Measurements from ENCODE around the gene RASA3. TPM values are rescaled to one million over a fixed set of nuclear protein-coding genes. Genes with fewer than 3 reads are reported as not detected.
A peak's percentile ranks its signal among the peaks of the same experiment; 100 is the strongest.

Gene RASA3
- total RNA-seq, 5 donors from 2014 or later (not counting 1 experiment from before 2014, with no cell fraction given) = 223 to 267 (median 238) TPM

GRCh38 chr13:114152831-114153371 lies 20.5 kb upstream of the RASA3 start:
- H3K4me1 Mint-ChIP-seq = peaks cover 82 to 85% (median 83%) of the 10 kb centered on the region in 3 donors
- DNase-seq (peak in 2 of 35 experiments; percentile 12 to 20), ATAC-seq (replicated peaks in 1 of 4) (no peak)
- peak overlapping the region; percentile 99 for H3K27ac Mint-ChIP-seq
- H3K36me3 ChIP-seq (ENCODE audit: control insufficient read depth in 2 of 2, extremely low read depth in 1 of 2, insufficient read depth in 1 of 2, low read length in 1 of 2) = no peaks in the 10 kb centered on the region
- H3K4me3 ChIP-seq (ENCODE audit: control insufficient read depth in 1 of 2, extremely low read depth in 1 of 2, low read length in 1 of 2) = no peak overlapping the region
- ChIA-PET CTCF (no interaction called here), POLR2A (no interaction called here)
- H3K9me3 ChIP-seq = no peaks in the 10 kb centered on the region
- H3K27me3 Mint-ChIP-seq = peaks cover 0 to 1% of the 10 kb centered on the region in 2 donors
- peak overlapping the region; percentile 96 for H3K27ac ChIP-seq (ENCODE audit: low read length)
- peaks cover 0 to 7% (median 6%) of the 10 kb centered on the region in 3 donors for H3K9me3 Mint-ChIP-seq
- H3K27me3 ChIP-seq (replicated peaks in 1 of 2; ENCODE audit: control insufficient read depth in 2 of 2, extremely low read depth in 1 of 2, insufficient read depth in 2 of 2, low read length in 1 of 2) = peaks cover 0 to 2% of the 10 kb centered on the region in 2 experiments
- WGBS (ENCODE audit: insufficient coverage) = 92% methylated on average over 18 of the region's 20 CpGs
- H3K4me3 Mint-ChIP-seq = peak overlapping the region in 1 of 3 donors; percentile 39
- peaks cover 38 to 88% of the 10 kb centered on the region in 2 experiments for H3K4me1 ChIP-seq (ENCODE audit: control insufficient read depth in 1 of 2, extremely low read depth in 1 of 2, insufficient read depth in 2 of 2, low read length in 2 of 2)
- no peaks in the 10 kb centered on the region for H3K36me3 Mint-ChIP-seq

GRCh38 chr13:114152285-114152645 lies 19.8 kb upstream of the RASA3 start:
- H3K36me3 Mint-ChIP-seq = no peaks in the 10 kb centered on the region
- ATAC-seq (replicated peaks in 1 of 4) = no peak
- H3K4me1 Mint-ChIP-seq = peaks cover 78 to 82% (median 78%) of the 10 kb centered on the region in 3 donors
- peak overlapping the region; percentile 99 for H3K27ac Mint-ChIP-seq
- 84% methylated on average over 7 of the region's 7 CpGs for WGBS (ENCODE audit: insufficient coverage)
- no peaks in the 10 kb centered on the region for H3K36me3 ChIP-seq (ENCODE audit: control insufficient read depth in 2 of 2, extremely low read depth in 1 of 2, insufficient read depth in 1 of 2, low read length in 1 of 2)
- no peaks in the 10 kb centered on the region for H3K9me3 ChIP-seq
- peak overlapping the region in 1 of 3 donors; percentile 86 for H3K4me3 Mint-ChIP-seq
- H3K4me3 ChIP-seq (ENCODE audit: control insufficient read depth in 1 of 2, extremely low read depth in 1 of 2, low read length in 1 of 2) = no peak overlapping the region
- peak in 2 of 35 experiments; percentile 10 to 14 for DNase-seq
- peaks cover 0 to under 1% of the 10 kb centered on the region in 2 experiments for H3K27me3 ChIP-seq (replicated peaks in 1 of 2; ENCODE audit: control insufficient read depth in 2 of 2, extremely low read depth in 1 of 2, insufficient read depth in 2 of 2, low read length in 1 of 2)
- ChIA-PET CTCF (no interaction called here), POLR2A (no interaction called here)
- H3K27ac ChIP-seq (ENCODE audit: low read length) = peak overlapping the region; percentile 96
- H3K27me3 Mint-ChIP-seq = peaks cover 0 to 1% of the 10 kb centered on the region in 2 donors
- H3K9me3 Mint-ChIP-seq = peaks cover 0 to 7% (median 6%) of the 10 kb centered on the region in 3 donors
- peaks cover 35 to 88% of the 10 kb centered on the region in 2 experiments for H3K4me1 ChIP-seq (ENCODE audit: control insufficient read depth in 1 of 2, extremely low read depth in 1 of 2, insufficient read depth in 2 of 2, low read length in 2 of 2)

GRCh38 chr13:114151565-114152284 lies 19.3 kb upstream of the RASA3 start:
- Mint-ChIP-seq H3K27me3 (peaks cover 0 to 1% of the 10 kb centered on the region in 2 donors), H3K27ac (peak overlapping the region; percentile 99), H3K9me3 (peaks cover 0 to 7% (median 6%) of the 10 kb centered on the region in 3 donors), H3K4me1 (peaks cover 74 to 81% (median 78%) of the 10 kb centered on the region in 3 donors), H3K36me3 (peaks cover 2% of the 10 kb centered on the region), H3K4me3 (peak overlapping the region; percentile 61 to 86 (median 68))
- Histone ChIP-seq H3K36me3 (ENCODE audit: control insufficient read depth in 2 of 2, extremely low read depth in 1 of 2, insufficient read depth in 1 of 2, low read length in 1 of 2) (no peaks in the 10 kb centered on the region), H3K9me3 (no peaks in the 10 kb centered on the region), H3K4me1 (ENCODE audit: control insufficient read depth in 1 of 2, extremely low read depth in 1 of 2, insufficient read depth in 2 of 2, low read length in 2 of 2) (peaks cover 34 to 88% of the 10 kb centered on the region in 2 experiments), H3K27me3 (replicated peaks in 1 of 2; ENCODE audit: control insufficient read depth in 2 of 2, extremely low read depth in 1 of 2, insufficient read depth in 2 of 2, low read length in 1 of 2) (no peaks in the 10 kb centered on the region), H3K27ac (ENCODE audit: low read length) (peak overlapping the region; percentile 96), H3K4me3 (ENCODE audit: control insufficient read depth in 1 of 2, extremely low read depth in 1 of 2, low read length in 1 of 2) (peak overlapping the region in 1 of 2 donors; percentile 27)
- ATAC-seq (replicated peaks in 1 of 4) (peak in 3 of 4 experiments; percentile 28 to 39 (median 31)), DNase-seq (peak in 24 of 35 experiments; percentile 38 to 78 (median 55))
- POLR2A ChIA-PET = interaction anchor here in 1 of 2 donors (2.1 kb wide), 1 partner anchor 10 kb away, joined by 4 read pairs; no protein-coding TSS in a partner anchor
- CTCF ChIA-PET = no interaction called here
- 84% methylated on average over 15 of the region's 28 CpGs for WGBS (ENCODE audit: insufficient coverage)

- Histone ChIP-seq H3K4me3 (ENCODE audit: control insufficient read depth in 1 of 2, extremely low read depth in 1 of 2, low read length in 1 of 2) (peak overlapping the region in 1 of 2 donors; percentile 27), H3K27me3 (replicated peaks in 1 of 2; ENCODE audit: control insufficient read depth in 2 of 2, extremely low read depth in 1 of 2, insufficient read depth in 2 of 2, low read length in 1 of 2) (no peaks in the 10 kb centered on the region), H3K36me3 (ENCODE audit: control insufficient read depth in 2 of 2, extremely low read depth in 1 of 2, insufficient read depth in 1 of 2, low read length in 1 of 2) (no peaks in the 10 kb centered on the region), H3K9me3 (no peaks in the 10 kb centered on the region), H3K4me1 (ENCODE audit: control insufficient read depth in 1 of 2, extremely low read depth in 1 of 2, insufficient read depth in 2 of 2, low read length in 2 of 2) (peaks cover 39 to 89% of the 10 kb centered on the region in 2 experiments), H3K27ac (ENCODE audit: low read length) (peak overlapping the region; percentile 96)
- Mint-ChIP-seq H3K27ac (peak overlapping the region; percentile 99), H3K4me1 (peaks cover 69 to 82% (median 80%) of the 10 kb centered on the region in 3 donors), H3K4me3 (peak overlapping the region; percentile 61 to 86 (median 68)), H3K9me3 (peaks cover 0 to 7% (median 6%) of the 10 kb centered on the region in 3 donors), H3K36me3 (peaks cover 4% of the 10 kb centered on the region), H3K27me3 (peaks cover 0 to 1% of the 10 kb centered on the region in 2 donors)
- POLR2A ChIA-PET = interaction anchor here in 1 of 2 donors (2.1 kb wide), 1 partner anchor 11 kb away, joined by 4 read pairs; no protein-coding TSS in a partner anchor
- CTCF ChIA-PET = interaction anchor here in 1 of 2 donors (1.0 kb wide), 1 partner anchor 11 kb away, joined by 3 read pairs; no protein-coding TSS in a partner anchor
- DNase-seq = peak in 10 of 35 experiments; percentile 12 to 50 (median 42)
- no peak for ATAC-seq (replicated peaks in 1 of 4)
- 70% methylated on average over 7 of the region's 10 CpGs for whole genome bisulfite sequencing (ENCODE audit: insufficient coverage)
Measured at GRCh38 chr13:114151031-114151430, 18.6 kb upstream of the RASA3 start.

- DNase-seq = peak in 2 of 35 experiments; percentile 11 to 24
- WGBS (ENCODE audit: insufficient coverage) = 93% methylated on average over 10 of the region's 12 CpGs
- no peaks in the 10 kb centered on the region for H3K36me3 ChIP-seq (ENCODE audit: control insufficient read depth in 2 of 2, extremely low read depth in 1 of 2, insufficient read depth in 1 of 2, low read length in 1 of 2)
- H3K27ac Mint-ChIP-seq = peak overlapping the region; percentile 99
- H3K4me3 ChIP-seq (ENCODE audit: control insufficient read depth in 1 of 2, extremely low read depth in 1 of 2, low read length in 1 of 2) = no peak overlapping the region
- peak overlapping the region; percentile 96 for H3K27ac ChIP-seq (ENCODE audit: low read length)
- H3K4me1 ChIP-seq (ENCODE audit: control insufficient read depth in 1 of 2, extremely low read depth in 1 of 2, insufficient read depth in 2 of 2, low read length in 2 of 2) = peaks cover 46 to 96% of the 10 kb centered on the region in 2 experiments
- H3K4me1 Mint-ChIP-seq = peaks cover 69 to 92% (median 90%) of the 10 kb centered on the region in 3 donors
- ATAC-seq (replicated peaks in 1 of 4) = no peak
- ChIA-PET CTCF (interaction anchor here in 1 of 2 donors (1.0 kb wide), 1 partner anchor 12 kb away, joined by 3 read pairs; no protein-coding TSS in a partner anchor), POLR2A (interaction anchor here in 1 of 2 donors (2.1 kb wide), 1 partner anchor 12 kb away, joined by 4 read pairs; no protein-coding TSS in a partner anchor)
- peaks cover 0 to 1% of the 10 kb centered on the region in 2 donors for H3K27me3 Mint-ChIP-seq
- H3K9me3 ChIP-seq = no peaks in the 10 kb centered on the region
- peaks cover 4% of the 10 kb centered on the region for H3K36me3 Mint-ChIP-seq
- peak overlapping the region; percentile 28 to 86 (median 68) for H3K4me3 Mint-ChIP-seq
- H3K27me3 ChIP-seq (replicated peaks in 1 of 2; ENCODE audit: control insufficient read depth in 2 of 2, extremely low read depth in 1 of 2, insufficient read depth in 2 of 2, low read length in 1 of 2) = no peaks in the 10 kb centered on the region
- H3K9me3 Mint-ChIP-seq = peaks cover 0 to 7% (median 6%) of the 10 kb centered on the region in 3 donors
Measured at GRCh38 chr13:114149774-114150740, 17.6 kb upstream of the RASA3 start.
